Adrenal gland (tissue), 12 donors: ENCODE data around the gene ZSCAN16. TPM values are rescaled to one million over a fixed set of nuclear protein-coding genes. Genes with fewer than 3 reads are reported as not detected.

ENCODE experiments used
- DNase-seq, 7 donors: peaks; one replicate each; pipeline ENCODE4 v3.0.0-alpha.2; 2019 to 2020
- H3K27ac ChIP-seq, 5 donors: fragments of 200-600 bp; sonication (generic) in 4 of 5; 1 replicate in 3 of 5; 2 replicates in 2 of 5; pipeline versions ENCODE4 v1.5.1 to v1.8.0; 2016 to 2020; ENCODE audit warnings: mild to moderate bottlenecking in 1 of 5
- H3K27me3 ChIP-seq: fragments of 200-600 bp; 2 replicates; pipeline ENCODE4 v1.8.0; 2021
- H3K36me3 ChIP-seq, 2 donors: fragments of 200-600 bp; replicated peaks in 1 of 2; 1 replicate in 1 of 2; 2 replicates in 1 of 2; pipeline versions ENCODE4 v1.5.1 to v1.8.0; 2018 to 2022
- H3K4me1 ChIP-seq, 2 donors: fragments of 200-600 bp; replicated peaks in 1 of 2; 1 replicate in 1 of 2; 2 replicates in 1 of 2; pipeline versions ENCODE4 v1.5.1 to v1.8.0; 2018 to 2021
- H3K4me3 ChIP-seq, 4 donors: fragments of 200-600 bp; sonication (generic) in 3 of 4; one replicate each; pipeline ENCODE4 v1.5.1; 2016 to 2018
- H3K9me3 ChIP-seq, 3 donors: fragments of 200-600 bp; sonication (generic) in 1 of 3; replicated peaks in 1 of 3; 1 replicate in 2 of 3; 2 replicates in 1 of 3; pipeline versions ENCODE4 v1.5.1 to v1.8.0; 2016 to 2021
- CTCF ChIP-seq, 6 experiments: fragments of 450-650 bp in 4 of 6; fragments of 200-600 bp in 2 of 6; sonication (generic) in 1 of 6; IDR thresholded peaks; 1 replicate in 5 of 6; 2 replicates in 1 of 6; pipeline versions ENCODE4 v1.5.1 to v1.8.0; 2016 to 2021; ENCODE audit warnings: antibody characterized with exemption in 6 of 6, mild to moderate bottlenecking in 2 of 6, moderate library complexity in 1 of 6
- POLR2A ChIP-seq, 2 donors: fragments of 450-650 bp; IDR thresholded peaks; one replicate each; pipeline ENCODE4 v1.6.1; 2017; ENCODE audit warnings: antibody characterized with exemption in 2 of 2, mild to moderate bottlenecking in 2 of 2, moderate library complexity in 1 of 2
- WGBS, 4 donors: extraction: QIAGEN DNeasy Blood & Tissue Kit in 2 of 4; methylation state at CpG; one replicate each; pipeline versions ENCODE4 v1.1.5 to v1.1.7; 2013 to 2017; 5-methylcytosine and 5-hydroxymethylcytosine counted together
- intact Hi-C, 2 donors: fragments of 100-400 bp; cut with DNase I; formaldehyde crosslinking; loops; one replicate each; pipeline versions ENCODE4 v1.14.1 to v1.15.0; 2022 to 2023
- polyA plus RNA-seq, 3 donors: library from polyadenylated mRNA; stranded (reverse); fragments of 200-250 nt in 2 of 3; fragments of 350-450 nt in 1 of 3; fragmentation: Illumina TruSeq in 1 of 3; extraction: RNeasy Lipid Tissue Mini Kit (QIAGEN cat#74804) in 1 of 3; gene quantifications; one replicate each; pipeline ENCODE4 v1.2.3, GENCODE V29; 2013 to 2014
- total RNA-seq, 9 donors: library from RNA; depleted of rRNA in 4 of 9; stranded (reverse); fragments of >200 nt in 4 of 9; fragments of 120-200 nt in 1 of 9; fragmentation: NEBNext Ultra II Directional in 1 of 9; extraction: Animal tissue kit (Norgen Biotek cat#: 25700) in 1 of 9; gene quantifications; one replicate each; pipeline versions ENCODE4 v1.1.0 to v1.2.4, GENCODE V29; 2013 to 2023
- donor health status: healthy with polysubstance abuse.
- donor health status: Bipolar disorder and iron deficiency.
- donor health status: DM: yes; HTN: yes; CAD: no.
- donor health status: DM: no; HTN: no; CAD: no.
- donor health status: DM: no; HTN: no; CAD: no.
- donor health status: DM: yes; HTN: yes; CAD: no.

ZSCAN16 gene
- total and polyA plus RNA-seq, 12 donors, result 1.8 to 9.6 (median 4.5) TPM

- Histone ChIP-seq H3K4me1 (no peaks in the 10 kb centered on the region), H3K27ac (no peak overlapping the region), H3K9me3 (no peaks in the 10 kb centered on the region), H3K36me3 (no peaks in the 10 kb centered on the region), H3K27me3 (no peaks in the 10 kb centered on the region), H3K4me3 (no peak overlapping the region)
- intact Hi-C loops, result no loop called here
- DNase-seq, result no peak
- WGBS, 4 donors, result 67 to 80% (median 77%) methylated on average over 3 of the region's 3 CpGs
- no peak for TF ChIP-seq CTCF (IDR thresholded peaks at IDR 0.05)
- TF ChIP-seq POLR2A (IDR thresholded peaks at IDR 0.05), result no peak
These were observed 16.9 kb upstream of the ZSCAN16 start for GRCh38 chr6:28107506-28107905.

DNA sequence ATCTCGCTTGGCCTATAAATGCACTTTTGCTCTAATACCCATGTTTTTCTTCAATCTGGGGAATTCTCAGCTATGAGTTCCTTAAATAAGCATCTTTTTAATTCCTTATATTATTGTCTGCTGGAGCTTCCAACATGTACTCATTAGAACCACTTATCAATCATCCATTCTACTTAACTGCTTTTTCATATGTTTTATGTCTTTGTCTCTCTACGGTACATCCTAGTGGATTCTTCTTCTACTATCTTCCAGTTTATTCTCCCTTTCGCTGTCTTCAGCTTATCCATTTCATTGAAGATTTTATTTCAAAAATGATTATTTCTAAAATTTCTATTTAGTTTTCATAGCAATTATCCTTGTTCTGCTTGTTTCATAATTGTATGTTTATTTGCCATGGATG is 12.4 kb upstream of the ZSCAN16 start:
- WGBS, 4 donors, result 74 to 98% (median 97%) methylated on average over 3 of the region's 3 CpGs
- TF ChIP-seq CTCF (IDR thresholded peaks at IDR 0.05) (no peak), POLR2A (IDR thresholded peaks at IDR 0.05) (no peak)
- intact Hi-C loops, result no loop called here
- Histone ChIP-seq H3K4me3 (no peak overlapping the region), H3K27ac (no peak overlapping the region), H3K27me3 (no peaks in the 10 kb centered on the region), H3K9me3 (no peaks in the 10 kb centered on the region), H3K4me1 (no peaks in the 10 kb centered on the region), H3K36me3 (peaks cover 0 to 21% of the 10 kb centered on the region in 2 donors)
- DNase-seq, result no peak

GRCh38 chr6:28115799-28116198 is 8.6 kb upstream of the ZSCAN16 start:
- DNase-seq, result no peak
- Histone ChIP-seq H3K27me3 (no peaks in the 10 kb centered on the region), H3K4me1 (no peaks in the 10 kb centered on the region), H3K9me3 (no peaks in the 10 kb centered on the region), H3K36me3 (peaks cover 0 to 41% of the 10 kb centered on the region in 2 donors), H3K27ac (no peak overlapping the region), H3K4me3 (no peak overlapping the region)
- intact Hi-C loops, result no loop called here
- WGBS, 4 donors, result 79 to 88% (median 85%) methylated on average over 2 of the region's 2 CpGs
- no peak for TF ChIP-seq CTCF (IDR thresholded peaks at IDR 0.05)
- no peak for TF ChIP-seq POLR2A (IDR thresholded peaks at IDR 0.05)

DNA sequence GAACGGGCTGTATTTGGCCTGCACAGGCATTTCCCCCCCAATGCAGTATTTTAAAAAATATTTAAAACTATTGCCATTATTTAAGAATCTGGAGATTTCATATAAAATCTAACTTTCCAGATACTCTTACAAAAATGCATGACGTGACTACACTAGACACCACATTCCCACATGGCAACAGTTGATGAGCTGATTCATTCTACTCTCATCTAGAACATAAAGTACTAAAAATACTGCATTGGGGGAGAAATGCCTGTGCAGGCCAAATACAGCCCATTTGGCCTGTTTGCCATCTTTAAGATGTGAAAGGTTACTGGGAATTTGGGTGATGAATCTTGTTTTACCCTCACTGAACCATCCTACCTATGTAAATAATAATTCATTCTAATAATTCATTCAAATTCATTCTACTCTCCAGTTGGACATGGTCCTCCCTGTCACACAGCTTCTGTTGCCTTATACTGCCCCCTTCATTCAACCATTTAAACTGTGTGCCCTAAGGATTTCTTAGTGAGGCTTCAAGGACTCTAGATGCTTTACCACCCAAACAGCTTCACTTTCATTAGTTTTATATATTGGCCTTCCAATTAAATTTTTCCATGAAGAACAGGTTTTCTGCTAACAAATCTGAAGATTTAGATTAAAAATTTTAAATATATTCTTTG is 6.9 kb upstream of the ZSCAN16 start:
- no peak for DNase-seq
- Histone ChIP-seq H3K27ac (no peak overlapping the region), H3K36me3 (peaks cover 0 to 41% of the 10 kb centered on the region in 2 donors), H3K9me3 (no peaks in the 10 kb centered on the region), H3K4me3 (no peak overlapping the region), H3K27me3 (no peaks in the 10 kb centered on the region), H3K4me1 (no peaks in the 10 kb centered on the region)
- 95 to 99% (median 96%) methylated on average over 2 of the region's 2 CpGs for WGBS, 4 donors
- TF ChIP-seq CTCF (IDR thresholded peaks at IDR 0.05) (no peak), POLR2A (IDR thresholded peaks at IDR 0.05) (no peak)
- intact Hi-C loops, result no loop called here
